CD1c-positive myeloid dendritic cell (primary cell): ENCODE measurements around the gene DENND5B.
"Not testable (repeated sequence)": the region's sequence is repeated elsewhere in the genome, so short reads cannot be mapped to it uniquely, and the experiment has no call there.

Experiments used
- DNase-seq: peaks from one replicate; pipeline ENCODE4 v3.0.0-alpha.2; 2016; ENCODE audit errors: extremely low spot score

The DENND5B gene

DNA sequence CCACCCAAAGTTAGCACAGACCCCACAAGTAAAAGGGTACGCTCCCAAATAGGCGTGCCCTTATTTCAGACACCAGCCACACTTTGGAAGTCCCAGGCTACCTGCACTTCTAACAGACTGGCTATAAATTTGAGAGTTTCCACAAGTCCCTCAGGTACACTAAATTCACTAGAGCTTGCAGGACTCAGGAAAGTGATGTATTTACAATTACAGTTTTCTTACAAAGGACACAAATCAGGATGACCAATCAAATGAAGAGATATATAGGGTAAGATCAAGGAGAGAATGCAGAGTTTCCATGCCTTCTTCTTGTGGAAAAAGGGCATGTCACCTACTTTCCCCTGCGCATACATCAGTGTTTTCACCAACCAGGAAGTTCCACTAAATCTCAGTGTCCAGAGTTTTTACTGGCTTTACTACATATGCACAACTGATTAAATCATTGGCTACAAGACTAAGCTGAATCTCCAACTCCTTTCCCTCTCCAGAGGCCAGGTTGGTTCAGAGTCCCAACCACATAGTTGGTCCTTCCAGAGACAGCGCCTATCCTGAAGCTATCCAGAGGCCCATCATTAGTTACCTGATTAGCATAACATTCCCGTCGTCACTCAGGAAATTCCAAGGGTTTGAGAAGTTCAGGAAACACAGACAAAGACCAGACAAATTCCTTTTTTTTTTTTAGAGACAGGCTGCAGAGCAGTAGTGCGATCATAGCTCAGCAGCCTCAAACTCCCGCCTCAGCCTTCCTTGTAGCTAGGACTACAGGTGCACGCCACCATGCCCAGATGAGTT lies 84.2 kb downstream of the DENND5B start:
- no peak for DNase-seq

DNA sequence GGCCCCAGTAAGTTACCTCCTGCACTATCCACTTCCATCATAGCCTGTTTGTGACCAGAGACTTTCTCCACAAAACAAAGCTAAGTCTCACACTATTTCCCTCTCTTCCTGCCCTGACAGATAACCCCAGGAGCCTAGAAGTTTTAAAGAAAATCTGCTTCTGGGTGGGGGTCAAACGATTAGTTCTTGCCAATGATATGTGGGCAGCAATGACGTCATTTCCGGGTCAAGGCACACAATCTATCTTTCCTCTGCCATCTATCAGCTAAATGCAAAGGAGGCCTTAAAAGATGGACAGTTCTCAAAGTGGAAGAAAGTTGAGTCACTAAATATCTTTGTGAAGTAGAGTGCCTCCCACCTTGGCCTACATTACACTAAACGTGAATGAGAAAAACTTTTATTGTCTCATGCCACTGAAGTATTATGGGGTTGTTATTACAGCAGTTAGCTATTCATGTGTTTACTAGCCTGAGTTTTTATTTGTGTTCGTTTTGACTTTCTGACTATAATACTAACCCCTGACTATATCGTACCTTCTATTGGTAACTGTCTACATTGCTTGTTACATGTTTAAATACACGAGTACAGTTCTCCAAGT lies 86.2 kb downstream of the DENND5B start:
- DNase-seq = no peak

DNA sequence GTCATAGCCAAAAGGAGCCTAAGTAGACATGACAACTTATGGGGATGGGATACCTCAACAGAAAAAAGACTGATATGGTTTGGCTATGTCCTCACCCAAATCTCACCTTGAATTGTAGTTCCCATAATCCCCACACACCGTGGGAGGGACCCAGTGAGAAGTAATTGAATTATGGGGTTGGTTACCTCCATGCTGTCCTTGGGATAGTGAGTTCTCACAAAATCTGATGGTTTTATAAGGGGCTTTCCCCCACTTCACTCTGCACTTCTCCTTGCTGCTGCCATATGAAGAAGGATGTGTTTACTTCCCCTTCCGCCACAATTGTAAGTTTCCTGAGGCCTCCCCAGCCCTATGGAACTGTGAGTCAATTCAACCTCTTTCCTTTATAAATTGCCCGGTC lies 89.9 kb downstream of the DENND5B start:
- DNase-seq = not testable (repeated sequence)

DNA sequence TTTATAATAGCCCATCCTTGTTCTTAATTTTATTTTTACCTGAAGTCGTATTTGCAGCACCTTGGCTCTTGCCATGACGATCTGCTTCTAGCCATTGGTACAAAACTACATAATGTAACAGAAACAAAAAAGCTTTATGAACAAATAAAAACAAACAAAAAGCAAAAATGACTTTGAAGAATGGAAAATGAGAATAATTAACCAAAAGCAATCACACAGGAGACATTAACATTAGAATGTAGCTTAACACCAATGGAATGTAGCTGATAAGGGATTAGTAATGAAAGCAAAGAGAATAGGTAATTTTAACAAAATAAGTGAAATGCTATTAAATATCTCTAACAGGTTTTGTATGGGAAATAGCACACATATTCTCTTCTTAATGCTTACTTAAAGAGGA lies 91.4 kb downstream of the DENND5B start:
- DNase-seq = no peak

DNA sequence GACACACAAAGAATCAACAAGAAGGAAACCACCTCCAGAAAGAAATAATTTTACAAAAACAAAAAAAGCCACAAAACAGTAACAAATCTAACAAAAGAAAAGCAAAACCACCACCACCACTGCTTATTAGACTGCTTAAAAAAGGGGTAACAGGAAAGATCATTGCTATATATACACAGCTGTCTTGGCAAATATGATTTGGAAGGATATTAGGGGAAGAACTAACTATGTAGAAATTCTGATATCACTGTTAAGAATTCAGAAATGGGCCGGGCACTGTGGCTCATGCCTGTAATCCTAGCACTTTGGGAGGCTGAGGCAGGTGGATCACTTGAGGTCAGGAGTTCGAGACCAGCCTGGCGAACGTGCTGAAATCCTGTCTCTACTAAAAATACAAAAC lies 92.5 kb downstream of the DENND5B start:
- no peak for DNase-seq

DNA sequence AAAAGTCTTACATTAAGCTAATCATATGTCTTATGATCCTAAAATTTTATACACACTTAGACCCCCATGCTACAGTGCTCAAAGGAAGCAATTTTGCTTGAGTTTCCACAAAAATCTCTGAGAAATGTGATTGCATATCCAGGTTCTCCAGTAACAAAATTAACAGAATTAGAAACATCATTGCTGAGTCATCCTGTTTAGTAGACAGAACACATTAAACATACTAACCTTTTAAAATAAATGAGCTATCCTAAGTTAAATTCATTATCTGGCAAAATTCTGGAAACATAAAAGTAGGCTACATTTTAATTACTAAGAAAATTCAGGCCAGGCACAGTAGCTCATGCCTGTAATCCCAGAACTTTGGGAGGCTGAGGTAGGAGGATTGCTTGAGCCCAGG lies 94.7 kb downstream of the DENND5B start:
- no peak for DNase-seq

DNA sequence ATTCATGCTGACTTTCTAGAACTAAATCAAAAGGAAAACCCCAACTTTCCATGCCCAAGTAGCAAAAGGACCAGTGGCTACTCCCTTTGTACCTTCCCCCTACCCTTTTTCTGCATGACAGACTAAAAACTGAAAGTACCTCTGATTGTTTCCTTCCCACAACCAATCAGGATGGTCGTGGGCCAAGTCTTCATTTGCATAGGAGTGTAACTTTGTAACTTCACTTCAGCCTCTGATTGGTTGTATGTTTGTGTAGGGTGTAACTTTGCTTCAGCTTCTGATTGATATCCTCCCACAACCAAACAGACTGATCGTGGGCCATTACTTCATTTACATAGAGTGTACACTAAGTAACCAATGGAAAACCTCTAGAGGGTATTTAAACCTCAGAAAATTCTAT lies 96.5 kb downstream of the DENND5B start:
- no peak for DNase-seq

DNA sequence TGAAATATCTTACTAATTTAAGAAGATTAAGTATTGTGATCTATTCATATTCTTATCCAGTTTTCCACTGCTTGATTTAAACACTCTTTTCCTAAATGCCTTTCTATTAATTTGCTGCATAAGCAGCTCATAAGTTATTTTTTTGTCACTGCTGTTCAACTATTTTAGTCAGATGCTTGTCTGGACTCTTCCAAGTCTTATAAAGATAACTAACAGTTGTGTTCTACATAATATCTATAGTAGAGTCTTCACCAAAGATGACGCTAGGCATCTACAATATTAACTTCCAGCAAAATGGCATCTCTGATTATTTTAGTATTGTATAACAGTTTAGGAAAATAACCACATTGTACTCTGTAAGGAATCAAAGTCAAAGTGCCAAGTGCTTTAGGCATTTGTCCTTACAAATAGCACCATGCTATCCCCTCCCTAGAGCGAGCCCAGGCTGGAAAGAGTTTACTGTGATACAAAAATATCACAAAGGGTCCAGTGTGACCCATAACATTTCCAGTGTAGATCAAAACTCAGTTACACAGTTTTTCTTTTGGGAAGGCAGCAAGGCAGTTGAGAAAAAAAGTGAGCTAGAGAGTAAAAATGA lies 98.2 kb downstream of the DENND5B start:
- DNase-seq = no peak

DNA sequence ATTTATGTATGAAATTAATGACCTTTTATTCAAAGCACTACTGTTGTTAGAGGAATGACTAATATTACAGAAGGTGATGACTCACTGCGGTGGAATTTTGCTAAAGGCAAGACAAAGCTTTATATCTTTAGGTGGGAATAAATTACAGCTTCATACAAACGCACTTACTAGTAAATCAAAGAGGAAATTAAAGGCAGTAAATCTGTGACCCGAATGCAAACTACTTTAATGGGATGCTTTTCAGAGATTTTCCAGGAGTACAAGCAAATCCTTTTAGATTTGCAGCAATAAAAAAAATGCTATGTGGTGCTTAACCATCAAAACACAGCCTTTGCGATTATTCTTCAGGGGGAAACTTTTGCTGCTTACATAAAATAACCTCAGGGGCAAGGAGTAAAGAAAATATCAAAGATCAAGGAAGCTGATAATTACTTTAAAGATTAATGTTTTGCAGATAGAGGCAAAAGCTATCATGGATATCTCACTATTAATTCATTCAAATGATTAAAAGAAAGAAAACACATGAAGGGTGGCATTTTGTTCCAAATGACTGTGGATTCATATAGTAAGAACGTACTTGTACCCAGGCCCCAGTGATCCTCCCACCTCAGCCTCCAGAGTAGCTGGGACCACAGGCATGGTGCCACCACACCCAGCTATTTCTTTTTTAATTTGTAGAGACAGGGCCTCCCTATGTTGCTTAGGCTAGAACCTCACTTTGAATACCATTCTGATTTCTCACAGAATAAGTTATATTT lies 98.9 kb downstream of the DENND5B start:
- no peak for DNase-seq

DNA sequence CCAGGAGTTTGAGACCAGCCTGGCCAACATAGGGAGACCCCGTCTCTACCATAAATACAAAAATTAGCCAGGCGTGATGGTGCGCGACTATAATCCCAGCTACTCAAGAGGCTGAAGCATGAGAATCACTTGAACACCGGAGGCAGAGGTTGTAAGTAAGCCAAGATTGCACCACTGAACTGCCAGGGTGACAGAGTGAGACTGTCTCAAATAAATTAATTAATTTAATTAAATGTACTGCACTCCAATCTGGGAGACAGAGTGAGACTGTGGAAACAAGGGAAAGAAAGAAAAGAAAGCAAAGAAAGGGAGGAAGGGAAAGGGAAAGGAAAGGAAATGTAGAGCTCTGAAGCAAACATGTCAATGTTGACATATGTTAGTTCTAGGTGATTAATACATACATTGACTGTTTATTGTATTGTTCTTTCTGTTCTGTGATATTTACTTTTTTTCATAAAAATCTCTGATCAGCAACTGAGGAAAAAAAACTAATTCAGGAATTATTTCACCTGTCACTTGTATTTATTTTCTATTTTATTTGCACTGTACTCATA lies 99.6 kb downstream of the DENND5B start:
- no peak for DNase-seq

DNA sequence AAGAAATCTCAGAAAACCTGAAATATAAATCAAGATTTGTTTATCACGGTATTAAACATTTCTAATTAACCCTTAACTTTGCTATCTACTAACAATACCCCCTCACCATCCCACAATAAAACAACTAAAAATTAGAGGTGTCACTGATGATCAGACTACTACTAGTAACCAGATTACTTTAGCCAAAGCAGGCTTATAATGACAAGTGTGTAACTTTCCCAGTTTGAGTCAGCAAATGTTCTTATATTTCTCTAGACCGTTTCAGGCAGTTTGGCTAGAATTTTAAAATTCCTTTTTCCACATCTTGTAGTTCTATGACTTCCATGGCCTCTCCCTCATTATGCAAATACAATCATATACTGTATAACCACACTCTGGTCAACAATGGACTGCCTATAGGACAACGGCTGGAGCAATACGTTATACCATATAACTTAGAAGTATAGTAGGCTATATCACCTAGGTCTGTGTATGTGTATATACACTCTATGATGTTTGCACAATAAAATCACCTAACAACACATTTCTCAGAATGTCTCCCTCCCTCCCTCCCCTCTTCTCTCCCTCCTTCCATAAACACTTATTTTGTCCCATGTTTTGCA lies 102.1 kb downstream of the DENND5B start:
- DNase-seq = no peak

DNA sequence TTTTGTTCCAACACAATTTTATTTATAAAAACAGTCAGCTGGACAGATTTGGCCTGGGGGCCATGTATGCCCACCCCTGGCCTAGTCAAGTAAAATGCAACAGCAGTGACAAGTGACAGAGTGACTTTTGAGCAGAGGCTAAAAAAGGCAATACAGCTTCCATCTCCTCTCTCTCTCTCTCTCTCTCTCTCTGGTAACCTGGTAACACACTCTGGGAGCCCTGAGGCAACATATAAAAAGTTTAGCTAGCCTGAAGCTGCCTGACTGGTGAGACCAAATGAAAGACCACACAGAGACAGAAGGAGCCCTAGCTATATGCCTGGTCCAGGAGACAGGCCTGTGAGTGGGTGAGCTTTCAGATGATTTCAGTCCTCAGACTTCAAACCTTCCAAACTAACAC lies 105.4 kb downstream of the DENND5B start:
- DNase-seq = no peak

DNA sequence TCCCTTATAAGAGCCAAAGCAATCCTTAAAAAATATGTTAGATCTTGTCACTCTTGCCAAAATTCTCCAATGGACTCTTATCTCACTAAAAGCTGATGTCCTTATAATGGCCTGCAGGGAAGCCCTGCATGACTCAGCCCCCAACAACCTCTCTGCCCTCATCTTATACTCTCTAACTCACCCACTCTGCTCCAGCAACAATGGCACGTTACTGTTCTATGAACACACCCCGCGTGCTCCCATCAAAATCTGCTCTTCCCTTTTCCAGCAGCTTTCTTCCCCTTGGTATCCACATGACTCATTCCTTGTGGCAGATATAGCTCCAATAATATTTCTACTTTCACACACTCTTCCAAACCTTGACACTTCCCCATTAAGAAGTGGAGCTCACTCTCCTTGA lies 108.1 kb downstream of the DENND5B start:
- no peak for DNase-seq

DNA sequence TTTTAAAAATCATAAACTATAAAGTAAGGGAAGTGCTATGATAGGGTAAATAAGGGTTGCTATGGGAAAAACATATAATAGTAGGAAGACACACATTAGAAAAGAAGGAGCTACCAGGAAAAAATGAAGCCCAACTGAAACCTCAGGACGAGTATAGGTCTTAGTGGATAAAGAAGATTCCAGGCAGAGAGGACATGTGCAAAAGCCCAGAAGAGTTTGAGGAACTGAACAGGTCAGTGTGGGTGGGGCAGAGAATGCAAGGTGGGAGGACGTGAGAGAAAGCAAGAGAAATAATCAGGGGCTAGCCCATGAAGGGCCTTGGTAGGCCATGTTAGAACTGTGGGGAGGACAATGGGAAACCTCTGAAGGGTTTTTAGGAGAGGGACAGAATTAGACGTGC lies 109.5 kb downstream of the DENND5B start:
- DNase-seq = no peak

DNA sequence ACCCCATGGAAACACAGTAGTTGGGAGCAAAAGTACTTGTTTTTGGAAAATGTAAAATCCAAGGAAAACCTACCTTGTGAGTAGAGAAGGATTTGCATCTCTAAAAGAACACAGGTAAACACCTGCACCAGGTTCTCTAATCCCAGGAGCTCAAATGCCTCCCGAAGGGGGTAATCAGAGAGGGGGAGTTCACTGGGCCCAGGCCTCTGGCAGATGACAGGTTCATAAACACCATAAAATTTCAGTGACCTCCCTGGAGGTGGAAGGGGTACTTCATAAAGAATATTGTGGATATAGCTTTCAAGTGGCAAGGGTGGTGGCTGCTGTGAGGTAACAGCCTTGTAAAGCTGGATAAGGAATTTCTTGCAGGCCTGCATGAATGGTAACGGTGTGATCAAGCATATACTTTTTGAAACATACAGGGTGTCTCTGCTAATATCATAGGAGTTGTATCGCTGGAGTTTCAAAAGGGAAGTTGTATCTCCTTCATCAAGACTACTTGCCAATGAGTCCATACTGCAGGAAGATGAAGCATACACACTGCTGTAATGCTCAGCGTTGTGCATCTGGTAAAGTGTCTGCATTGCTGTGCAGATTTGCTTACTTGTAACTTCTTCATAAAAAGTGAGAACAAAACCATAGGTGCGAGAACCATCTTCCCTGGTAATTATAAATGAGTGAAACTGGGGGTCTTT lies 111.3 kb downstream of the DENND5B start:
- DNase-seq = no peak

DNA sequence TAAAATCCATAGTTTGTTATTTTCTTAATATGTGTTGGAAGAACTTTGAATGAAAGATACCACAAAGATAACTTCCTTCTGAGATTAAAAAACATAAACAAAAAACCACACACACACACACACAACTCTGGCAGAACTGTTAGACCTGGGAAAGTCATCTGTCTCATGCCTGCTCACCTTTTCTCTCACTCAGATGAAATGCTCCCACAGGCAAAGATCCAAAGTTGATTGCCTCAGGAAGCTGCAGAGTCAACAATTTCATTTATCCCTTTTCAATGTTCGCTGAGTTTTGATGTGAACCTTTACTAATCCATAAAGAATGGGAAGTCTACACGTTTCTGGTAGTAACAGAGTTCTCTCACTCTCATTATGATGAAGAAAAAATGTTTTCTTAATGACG lies 112.0 kb downstream of the DENND5B start:
- no peak for DNase-seq

DNA sequence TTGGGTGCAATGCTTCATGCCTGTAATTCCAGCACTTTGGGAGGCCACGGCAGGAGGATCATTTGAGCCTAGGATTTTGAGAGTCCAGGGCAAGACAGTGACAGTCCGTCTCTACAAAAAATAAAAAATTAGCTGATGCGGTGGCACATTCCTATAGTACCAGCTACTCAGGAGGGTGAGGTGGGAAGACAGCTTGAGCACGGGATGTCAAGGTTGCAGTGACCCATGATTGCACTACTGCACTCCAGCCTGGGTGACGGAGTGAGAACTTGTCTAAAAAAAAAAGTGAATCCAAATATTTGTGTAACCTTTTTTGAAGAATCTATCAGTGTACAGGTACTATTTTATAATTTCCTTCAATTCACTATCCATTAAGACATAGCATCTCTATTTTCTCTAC lies 112.5 kb downstream of the DENND5B start:
- no peak for DNase-seq

DNA sequence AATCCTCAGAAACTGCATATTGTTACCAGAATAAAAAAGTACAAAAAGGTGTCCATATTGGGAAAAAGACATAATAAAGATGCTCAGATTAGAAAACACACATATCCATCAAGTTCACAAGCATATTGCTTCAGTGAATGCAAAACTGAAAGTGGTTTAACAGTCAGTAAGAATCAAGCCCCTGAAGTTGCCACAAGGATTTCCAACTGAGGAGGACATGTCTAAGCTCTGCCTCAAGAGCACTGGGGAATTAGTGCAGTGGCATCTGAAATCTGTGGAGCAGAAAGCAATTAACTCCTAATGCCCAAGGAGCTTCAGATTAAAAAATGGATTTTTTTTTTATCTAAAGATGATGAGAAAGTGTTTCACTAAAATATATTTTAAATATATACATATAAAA lies 113.2 kb downstream of the DENND5B start:
- DNase-seq = no peak

DNA sequence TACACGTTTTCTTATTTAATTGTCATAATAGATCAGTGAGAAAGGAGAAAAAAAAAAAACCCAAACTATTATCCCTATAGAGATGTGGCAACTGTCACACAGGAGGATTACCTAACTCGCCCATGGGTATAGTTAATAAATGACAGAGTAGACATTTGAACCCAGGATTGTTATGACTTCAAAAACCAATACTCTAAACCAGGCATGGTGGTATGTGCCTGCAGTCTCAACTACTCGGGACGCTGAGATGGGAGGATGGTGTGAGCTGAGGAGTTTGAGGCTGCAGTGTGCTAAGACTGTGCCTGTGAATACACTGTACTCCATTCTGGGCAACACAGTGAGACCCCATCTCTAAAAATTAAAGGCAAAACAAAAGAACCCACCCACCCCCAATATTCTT lies 114.5 kb downstream of the DENND5B start:
- no peak for DNase-seq

DNA sequence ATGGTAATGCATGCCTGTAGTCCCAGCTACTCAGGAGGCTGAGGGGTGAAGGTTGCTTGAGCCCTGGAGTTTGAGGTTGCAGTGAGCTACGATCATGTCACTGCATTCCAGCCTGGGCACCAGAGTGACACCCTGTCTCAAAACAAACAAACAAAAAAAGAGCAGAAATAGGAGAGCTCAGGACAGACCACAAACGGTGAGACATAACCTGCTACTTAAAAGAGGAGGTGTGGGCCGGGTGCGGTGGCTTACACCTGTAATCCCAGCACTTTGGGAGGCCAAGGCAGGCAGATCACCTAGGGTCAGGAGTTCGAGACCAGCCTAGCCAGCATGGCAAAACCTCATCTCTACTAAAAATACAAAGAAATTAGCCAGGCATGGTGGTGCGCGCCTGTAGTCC lies 115.3 kb downstream of the DENND5B start:
- DNase-seq = not testable (repeated sequence)

DNA sequence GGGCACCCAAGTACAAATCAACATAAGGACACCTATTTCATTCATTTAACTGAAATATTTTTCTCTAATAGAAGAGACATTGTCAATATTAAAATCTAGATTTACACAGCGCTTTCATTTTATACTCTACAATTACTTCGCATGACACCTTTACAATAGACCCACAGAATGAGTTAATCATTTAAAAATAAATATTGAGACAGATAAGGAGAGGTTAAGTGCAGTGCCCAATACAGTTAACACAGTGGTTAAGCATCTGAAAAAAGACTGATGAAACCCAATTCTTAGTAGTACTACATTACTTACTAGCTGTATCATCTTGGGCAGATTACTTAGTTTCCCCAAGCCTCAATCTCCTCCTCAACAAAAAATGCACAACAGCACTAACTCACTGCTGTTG lies 116.2 kb downstream of the DENND5B start:
- no peak for DNase-seq
